ENCODE measurements around the gene MLF1. TPM values are rescaled to one million over a fixed set of nuclear protein-coding genes. Genes with fewer than 3 reads are reported as not detected.

MLF1 gene
- total RNA-seq, 2 experiments from 2014 or later, result 13.7 to 14.7 TPM

DNA sequence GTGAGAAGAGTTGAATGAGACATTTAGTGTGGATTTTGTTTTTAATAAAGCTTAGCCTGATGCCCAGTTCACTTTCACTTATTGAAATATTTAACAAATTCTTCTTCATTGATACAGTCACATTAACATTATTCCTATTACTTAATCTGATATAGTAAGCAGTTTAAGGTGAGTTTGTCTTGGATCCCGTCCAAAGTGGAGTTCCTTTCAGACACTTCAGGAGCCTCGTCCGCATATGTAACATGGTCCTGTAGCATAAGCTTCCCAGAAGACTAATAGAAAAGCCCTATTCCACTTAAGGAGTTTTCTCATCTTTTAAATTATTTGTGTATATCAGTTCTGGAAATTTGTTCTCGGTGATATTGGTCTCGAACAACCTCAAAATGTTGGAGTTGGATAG lies 39.7 kb upstream of the MLF1 start:
- ChIA-PET CTCF (no interaction called here), POLR2A (no interaction called here)
- Histone ChIP-seq H3K4me3 (ENCODE audit: low read length) (no peak overlapping the region), H3K4me1 (ENCODE audit: insufficient read depth, low read length) (no peaks in the 10 kb centered on the region), H3K27me3 (ENCODE audit: control insufficient read depth in 1 of 2, insufficient read depth in 2 of 2, low read length in 2 of 2) (no peaks in the 10 kb centered on the region), H3K36me3 (ENCODE audit: insufficient read depth, low read length) (no peaks in the 10 kb centered on the region), H3K9me3 (ENCODE audit: control insufficient read depth in 1 of 2, insufficient read depth in 1 of 2, low read length in 2 of 2) (no peaks in the 10 kb centered on the region), H3K27ac (ENCODE audit: low read depth in 1 of 2, low read length in 2 of 2) (no peak overlapping the region)
- H3K27me3 Mint-ChIP-seq, result no peaks in the 10 kb centered on the region
- no peak overlapping the region for H3K27ac Mint-ChIP-seq
- no peaks in the 10 kb centered on the region for H3K36me3 Mint-ChIP-seq (ENCODE audit: low read depth)
- H3K4me1 Mint-ChIP-seq (ENCODE audit: low read depth), result no peaks in the 10 kb centered on the region
- no peak for DNase-seq
- H3K9me3 Mint-ChIP-seq, result no peaks in the 10 kb centered on the region
- H3K4me3 Mint-ChIP-seq, result no peak overlapping the region
- ATAC-seq (ENCODE audit: poor library complexity), result no peak
- TF ChIP-seq, protein P1, sequence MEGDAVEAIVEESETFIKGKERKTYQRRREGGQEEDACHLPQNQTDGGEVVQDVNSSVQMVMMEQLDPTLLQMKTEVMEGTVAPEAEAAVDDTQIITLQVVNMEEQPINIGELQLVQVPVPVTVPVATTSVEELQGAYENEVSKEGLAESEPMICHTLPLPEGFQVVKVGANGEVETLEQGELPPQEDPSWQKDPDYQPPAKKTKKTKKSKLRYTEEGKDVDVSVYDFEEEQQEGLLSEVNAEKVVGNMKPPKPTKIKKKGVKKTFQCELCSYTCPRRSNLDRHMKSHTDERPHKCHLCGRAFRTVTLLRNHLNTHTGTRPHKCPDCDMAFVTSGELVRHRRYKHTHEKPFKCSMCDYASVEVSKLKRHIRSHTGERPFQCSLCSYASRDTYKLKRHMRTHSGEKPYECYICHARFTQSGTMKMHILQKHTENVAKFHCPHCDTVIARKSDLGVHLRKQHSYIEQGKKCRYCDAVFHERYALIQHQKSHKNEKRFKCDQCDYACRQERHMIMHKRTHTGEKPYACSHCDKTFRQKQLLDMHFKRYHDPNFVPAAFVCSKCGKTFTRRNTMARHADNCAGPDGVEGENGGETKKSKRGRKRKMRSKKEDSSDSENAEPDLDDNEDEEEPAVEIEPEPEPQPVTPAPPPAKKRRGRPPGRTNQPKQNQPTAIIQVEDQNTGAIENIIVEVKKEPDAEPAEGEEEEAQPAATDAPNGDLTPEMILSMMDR (IDR thresholded peaks at IDR 0.05), result no peak
- intact Hi-C loops (cut with DNase I, micrococcal nuclease), result loop anchor here in 1 of 2 experiments (2.0 kb wide), 1 partner anchor 913 kb away; no protein-coding TSS in a partner anchor

DNA sequence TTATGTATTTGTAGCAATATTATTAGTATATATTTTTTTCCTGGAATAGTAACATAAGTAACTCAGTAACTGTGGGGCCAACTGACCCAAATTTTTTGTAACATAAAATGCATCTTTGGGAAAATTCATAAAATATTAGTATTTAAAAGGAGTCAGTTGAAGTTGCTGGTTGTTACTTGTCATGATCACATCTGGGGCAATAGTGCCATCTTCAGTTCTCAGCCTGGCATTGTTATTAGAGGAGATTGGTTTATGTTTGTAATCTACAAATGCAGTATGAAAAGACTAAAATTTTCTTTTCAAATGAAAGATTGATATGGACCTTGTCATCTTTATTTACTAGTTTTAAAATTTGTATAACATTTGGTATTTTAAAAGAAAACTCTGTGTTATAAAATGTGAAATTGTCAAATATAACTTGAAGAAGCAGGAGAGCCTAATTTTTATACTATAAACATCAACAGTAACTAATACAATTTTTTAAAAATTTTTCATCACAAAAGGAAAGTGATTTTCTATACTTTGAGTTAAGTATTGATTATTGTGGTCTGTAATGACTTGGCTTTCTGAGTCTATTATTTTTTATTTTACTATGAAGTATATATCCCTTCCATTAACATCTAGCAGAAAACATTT lies 38.8 kb upstream of the MLF1 start:
- TF ChIP-seq, protein P1 (IDR thresholded peaks at IDR 0.05), result no peak
- Histone ChIP-seq H3K27ac (ENCODE audit: low read depth in 1 of 2, low read length in 2 of 2) (no peak overlapping the region), H3K36me3 (ENCODE audit: insufficient read depth, low read length) (no peaks in the 10 kb centered on the region), H3K9me3 (ENCODE audit: control insufficient read depth in 1 of 2, insufficient read depth in 1 of 2, low read length in 2 of 2) (no peaks in the 10 kb centered on the region), H3K4me1 (ENCODE audit: insufficient read depth, low read length) (no peaks in the 10 kb centered on the region), H3K4me3 (ENCODE audit: low read length) (no peak overlapping the region), H3K27me3 (ENCODE audit: control insufficient read depth in 1 of 2, insufficient read depth in 2 of 2, low read length in 2 of 2) (no peaks in the 10 kb centered on the region)
- no peak overlapping the region for H3K4me3 Mint-ChIP-seq
- no peak for ATAC-seq (ENCODE audit: poor library complexity)
- DNase-seq, result peak in 4 of 14 experiments; percentile 3 to 38 (median 22)
- H3K27me3 Mint-ChIP-seq, result no peaks in the 10 kb centered on the region
- H3K36me3 Mint-ChIP-seq (ENCODE audit: low read depth), result no peaks in the 10 kb centered on the region
- H3K4me1 Mint-ChIP-seq (ENCODE audit: low read depth), result no peaks in the 10 kb centered on the region
- ChIA-PET CTCF (no interaction called here), POLR2A (no interaction called here)
- intact Hi-C loops (cut with DNase I, micrococcal nuclease), result loop anchor here in 1 of 2 experiments (1.0 kb wide), 1 partner anchor 914 kb away; no protein-coding TSS in a partner anchor
- no peak overlapping the region for H3K27ac Mint-ChIP-seq
- no peaks in the 10 kb centered on the region for H3K9me3 Mint-ChIP-seq

DNA sequence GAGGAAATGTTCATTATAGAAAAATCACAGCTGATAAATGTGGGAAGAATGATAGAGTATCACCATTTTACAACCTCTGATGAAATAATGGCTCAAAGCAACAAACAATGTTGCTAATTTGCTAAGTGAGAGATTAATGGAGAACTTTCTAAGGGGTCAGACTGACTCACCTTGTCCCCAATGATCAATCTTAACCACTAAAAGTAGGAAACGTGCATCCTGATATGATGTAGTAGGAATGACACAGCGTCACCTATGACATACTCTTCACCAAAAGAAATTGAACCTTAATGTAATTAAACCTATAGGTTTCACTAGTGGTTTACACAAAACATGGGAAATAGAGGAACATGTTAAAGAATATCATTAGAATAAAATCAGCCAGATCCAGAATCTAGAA lies 35.1 kb upstream of the MLF1 start:
- Mint-ChIP-seq H3K27me3 (no peaks in the 10 kb centered on the region), H3K4me3 (no peak overlapping the region), H3K27ac (no peak overlapping the region), H3K9me3 (no peaks in the 10 kb centered on the region), H3K36me3 (ENCODE audit: low read depth) (peaks cover 7% of the 10 kb centered on the region), H3K4me1 (ENCODE audit: low read depth) (no peaks in the 10 kb centered on the region)
- ATAC-seq (ENCODE audit: poor library complexity) (no peak), DNase-seq (no peak)
- no peaks in the 10 kb centered on the region for H3K36me3 ChIP-seq (ENCODE audit: insufficient read depth, low read length)
- TF ChIP-seq, protein P1 (IDR thresholded peaks at IDR 0.05), result no peak
- no peak overlapping the region for H3K27ac ChIP-seq (ENCODE audit: low read depth in 1 of 2, low read length in 2 of 2)
- CTCF ChIA-PET, result no interaction called here
- H3K9me3 ChIP-seq (ENCODE audit: control insufficient read depth in 1 of 2, insufficient read depth in 1 of 2, low read length in 2 of 2), result no peaks in the 10 kb centered on the region
- no peaks in the 10 kb centered on the region for H3K27me3 ChIP-seq (ENCODE audit: control insufficient read depth in 1 of 2, insufficient read depth in 2 of 2, low read length in 2 of 2)
- H3K4me3 ChIP-seq (ENCODE audit: low read length), result no peak overlapping the region
- POLR2A ChIA-PET, result no interaction called here
- intact Hi-C loops (cut with DNase I, micrococcal nuclease), result no loop called here
- no peaks in the 10 kb centered on the region for H3K4me1 ChIP-seq (ENCODE audit: insufficient read depth, low read length)
